Hepatocyte (in vitro differentiated cells): ENCODE measurements around the gene BCAN.

Source experiments
- CTCF ChIP-seq: fragments of 200-600 bp; sonication (generic); IDR thresholded peaks from 2 replicates; pipeline ENCODE4 v1.5.1; 2016; ENCODE audit warnings: antibody characterized with exemption, mild to moderate bottlenecking; ENCODE audit not compliant: poor library complexity
- EZH2 ChIP-seq: fragments of 200-600 bp; sonication (generic); IDR thresholded peaks from 2 replicates; pipeline ENCODE4 v1.6.1; 2016; ENCODE audit warnings: antibody characterized with exemption, mild to moderate bottlenecking, borderline replicate concordance

DNA sequence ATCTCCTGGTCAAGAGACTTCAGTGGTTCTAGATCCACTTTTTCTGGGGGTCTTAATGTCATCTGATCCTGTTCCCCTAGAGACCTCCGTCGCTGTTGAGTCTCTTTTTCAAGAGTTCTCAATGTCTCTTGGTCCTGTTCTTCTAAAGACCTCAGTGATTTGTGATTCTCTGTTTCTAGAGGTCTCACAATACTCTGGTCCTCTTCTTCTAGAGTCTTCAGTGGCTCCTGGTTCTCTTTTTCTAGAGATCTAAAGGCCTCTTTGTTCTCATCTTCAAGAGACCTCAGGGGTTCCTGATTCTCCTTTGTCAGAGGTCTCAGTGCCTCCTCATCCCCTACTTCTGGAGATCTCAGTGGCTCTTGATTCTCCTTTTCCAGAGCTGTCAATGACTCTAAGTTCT is 29.9 kb downstream of the BCAN start:
- TF ChIP-seq CTCF (no peak), EZH2 (no peak)
